ENCODE measurements around the gene TPSG1. TPM values are rescaled to one million over a fixed set of nuclear protein-coding genes. Genes with fewer than 3 reads are reported as not detected.

TPSG1 gene
- total and polyA plus RNA-seq, 10 donors: 0.46 TPM; not detected in 9

- Histone ChIP-seq H3K36me3 (no peaks in the 10 kb centered on the region), H3K9me3 (no peaks in the 10 kb centered on the region), H3K27me3 (replicated peaks in 1 of 7) (peaks cover 0 to 56% (median 0%) of the 10 kb centered on the region in 7 donors), H3K27ac (no peak overlapping the region), H3K4me1 (no peaks in the 10 kb centered on the region), H3K4me3 (no peak overlapping the region)
- TF ChIP-seq POLR2AphosphoS5 (IDR thresholded peaks at IDR 0.05) (no peak), POLR2A (IDR thresholded peaks at IDR 0.05) (no peak)
- TF ChIP-seq, protein P1, sequence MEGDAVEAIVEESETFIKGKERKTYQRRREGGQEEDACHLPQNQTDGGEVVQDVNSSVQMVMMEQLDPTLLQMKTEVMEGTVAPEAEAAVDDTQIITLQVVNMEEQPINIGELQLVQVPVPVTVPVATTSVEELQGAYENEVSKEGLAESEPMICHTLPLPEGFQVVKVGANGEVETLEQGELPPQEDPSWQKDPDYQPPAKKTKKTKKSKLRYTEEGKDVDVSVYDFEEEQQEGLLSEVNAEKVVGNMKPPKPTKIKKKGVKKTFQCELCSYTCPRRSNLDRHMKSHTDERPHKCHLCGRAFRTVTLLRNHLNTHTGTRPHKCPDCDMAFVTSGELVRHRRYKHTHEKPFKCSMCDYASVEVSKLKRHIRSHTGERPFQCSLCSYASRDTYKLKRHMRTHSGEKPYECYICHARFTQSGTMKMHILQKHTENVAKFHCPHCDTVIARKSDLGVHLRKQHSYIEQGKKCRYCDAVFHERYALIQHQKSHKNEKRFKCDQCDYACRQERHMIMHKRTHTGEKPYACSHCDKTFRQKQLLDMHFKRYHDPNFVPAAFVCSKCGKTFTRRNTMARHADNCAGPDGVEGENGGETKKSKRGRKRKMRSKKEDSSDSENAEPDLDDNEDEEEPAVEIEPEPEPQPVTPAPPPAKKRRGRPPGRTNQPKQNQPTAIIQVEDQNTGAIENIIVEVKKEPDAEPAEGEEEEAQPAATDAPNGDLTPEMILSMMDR (IDR thresholded peaks at IDR 0.05 in 8 of 11, conservative IDR thresholded peaks at IDR 0.05 in 3 of 11): no peak
- 77 to 84% (median 82%) methylated on average over 22 to 25 of the region's 25 CpGs for WGBS, 5 donors
- DNase-seq: no peak
- intact Hi-C loops (cut with DNase I; ENCODE audit: low total_unique reads): no loop called here
Observed at GRCh38 chr16:1213796-1214372, 11.2 kb downstream of the TPSG1 start.

DNA sequence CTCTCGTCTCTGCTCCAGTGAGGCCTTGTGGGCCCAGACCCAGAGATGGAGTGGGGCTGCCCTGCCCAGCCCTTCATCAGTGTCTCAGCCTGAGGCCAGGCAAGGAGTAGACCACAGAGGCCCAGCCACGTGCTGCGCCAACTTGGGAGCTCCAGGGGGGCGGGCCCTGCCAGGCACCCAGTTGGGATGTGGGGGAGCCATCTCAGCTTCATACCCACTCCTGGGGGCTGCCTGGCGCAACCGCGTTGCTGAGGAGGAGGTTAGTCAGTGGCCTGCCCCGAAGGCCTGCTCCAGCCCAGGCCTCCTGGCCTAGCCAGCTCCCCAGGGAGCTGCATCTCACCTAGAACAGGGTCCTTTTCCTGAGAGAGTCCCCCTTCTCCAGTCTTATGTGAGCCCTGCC is 11.8 kb downstream of the TPSG1 start:
- intact Hi-C loops (cut with DNase I; ENCODE audit: low total_unique reads): no loop called here
- no peak for TF ChIP-seq POLR2A (IDR thresholded peaks at IDR 0.05)
- TF ChIP-seq, protein P1 (IDR thresholded peaks at IDR 0.05 in 8 of 11, conservative IDR thresholded peaks at IDR 0.05 in 3 of 11): no peak
- no peak for TF ChIP-seq POLR2AphosphoS5 (IDR thresholded peaks at IDR 0.05)
- no peak overlapping the region for H3K27ac ChIP-seq
- 73 to 85% (median 81%) methylated on average over 4 to 8 of the region's 8 CpGs for WGBS, 5 donors
- H3K4me3 ChIP-seq: no peak overlapping the region
- no peaks in the 10 kb centered on the region for H3K4me1 ChIP-seq
- peaks cover 0 to 50% (median 0%) of the 10 kb centered on the region in 7 donors for H3K27me3 ChIP-seq (replicated peaks in 1 of 7)
- H3K36me3 ChIP-seq: no peaks in the 10 kb centered on the region
- no peaks in the 10 kb centered on the region for H3K9me3 ChIP-seq
- DNase-seq: no peak

- Histone ChIP-seq H3K4me3 (no peak overlapping the region), H3K27me3 (replicated peaks in 1 of 7) (peaks cover 0 to 51% (median 0%) of the 10 kb centered on the region in 7 donors), H3K9me3 (no peaks in the 10 kb centered on the region), H3K4me1 (no peaks in the 10 kb centered on the region), H3K27ac (no peak overlapping the region), H3K36me3 (no peaks in the 10 kb centered on the region)
- intact Hi-C loops (cut with DNase I; ENCODE audit: low total_unique reads): no loop called here
- DNase-seq: no peak
- TF ChIP-seq, protein P1 (IDR thresholded peaks at IDR 0.05 in 8 of 11, conservative IDR thresholded peaks at IDR 0.05 in 3 of 11): no peak
- TF ChIP-seq POLR2A (IDR thresholded peaks at IDR 0.05): no peak
- no peak for TF ChIP-seq POLR2AphosphoS5 (IDR thresholded peaks at IDR 0.05)
- WGBS, 5 donors: 89 to 93% (median 91%) methylated on average over 21 to 40 of the region's 40 CpGs
Observed at GRCh38 chr16:1212616-1213194, 12.4 kb downstream of the TPSG1 start.

GRCh38 chr16:1211451-1212268 is 13.4 kb downstream of the TPSG1 start:
- H3K27ac ChIP-seq: no peak overlapping the region
- H3K27me3 ChIP-seq (replicated peaks in 1 of 7): peaks cover 0 to 55% (median 0%) of the 10 kb centered on the region in 7 donors
- no peak for DNase-seq
- WGBS, 5 donors: 81 to 91% (median 89%) methylated on average over 42 to 65 of the region's 65 CpGs
- no peaks in the 10 kb centered on the region for H3K9me3 ChIP-seq
- no peaks in the 10 kb centered on the region for H3K4me1 ChIP-seq
- H3K4me3 ChIP-seq: no peak overlapping the region
- TF ChIP-seq POLR2A (IDR thresholded peaks at IDR 0.05) (no peak), POLR2AphosphoS5 (IDR thresholded peaks at IDR 0.05) (no peak)
- TF ChIP-seq, protein P1 (IDR thresholded peaks at IDR 0.05 in 8 of 11, conservative IDR thresholded peaks at IDR 0.05 in 3 of 11): no peak
- intact Hi-C loops (cut with DNase I; ENCODE audit: low total_unique reads): no loop called here
- H3K36me3 ChIP-seq: no peaks in the 10 kb centered on the region
